Transverse colon (tissue), 3 donors: Measurements from ENCODE around the gene XBP1.

ENCODE experiments used
- EP300 ChIP-seq: sonication (generic); formaldehyde crosslinking; IDR thresholded peaks from one replicate; pipeline ENCODE4 v1.6.1; 2017; ENCODE audit warnings: antibody characterized with exemption, low read depth
- POLR2A ChIP-seq: fragments of 450-650 bp; IDR thresholded peaks from one replicate; pipeline ENCODE4 v1.6.1; 2016; ENCODE audit warnings: antibody characterized with exemption, mild to moderate bottlenecking, moderate library complexity
- TF ChIP-seq, protein P1 (sequence below), 5 experiments: fragments of 200-600 bp in 3 of 5; fragments of 450-650 bp in 2 of 5; sonication (generic) in 3 of 5; IDR thresholded peaks; 1 replicate in 2 of 5; 2 replicates in 3 of 5; pipeline ENCODE4 v1.5.1; 2016 to 2017; ENCODE audit warnings: antibody characterized with exemption in 5 of 5, inconsistent platforms in 3 of 5, mild to moderate bottlenecking in 2 of 5, moderate library complexity in 1 of 5

- TF ChIP-seq, protein P1, sequence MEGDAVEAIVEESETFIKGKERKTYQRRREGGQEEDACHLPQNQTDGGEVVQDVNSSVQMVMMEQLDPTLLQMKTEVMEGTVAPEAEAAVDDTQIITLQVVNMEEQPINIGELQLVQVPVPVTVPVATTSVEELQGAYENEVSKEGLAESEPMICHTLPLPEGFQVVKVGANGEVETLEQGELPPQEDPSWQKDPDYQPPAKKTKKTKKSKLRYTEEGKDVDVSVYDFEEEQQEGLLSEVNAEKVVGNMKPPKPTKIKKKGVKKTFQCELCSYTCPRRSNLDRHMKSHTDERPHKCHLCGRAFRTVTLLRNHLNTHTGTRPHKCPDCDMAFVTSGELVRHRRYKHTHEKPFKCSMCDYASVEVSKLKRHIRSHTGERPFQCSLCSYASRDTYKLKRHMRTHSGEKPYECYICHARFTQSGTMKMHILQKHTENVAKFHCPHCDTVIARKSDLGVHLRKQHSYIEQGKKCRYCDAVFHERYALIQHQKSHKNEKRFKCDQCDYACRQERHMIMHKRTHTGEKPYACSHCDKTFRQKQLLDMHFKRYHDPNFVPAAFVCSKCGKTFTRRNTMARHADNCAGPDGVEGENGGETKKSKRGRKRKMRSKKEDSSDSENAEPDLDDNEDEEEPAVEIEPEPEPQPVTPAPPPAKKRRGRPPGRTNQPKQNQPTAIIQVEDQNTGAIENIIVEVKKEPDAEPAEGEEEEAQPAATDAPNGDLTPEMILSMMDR (IDR thresholded peaks at IDR 0.05): no peak
- TF ChIP-seq POLR2A (no peak), EP300 (no peak)
These were observed 26.6 kb upstream of the XBP1 start for GRCh38 chr22:28826921-28827320.
